H1 (cell line): Measurements from ENCODE around the gene GCM1. TPM values are rescaled to one million over a fixed set of nuclear protein-coding genes. Genes with fewer than 3 reads are reported as not detected.
A peak's percentile ranks its signal among the peaks of the same experiment; 100 is the strongest.

ENCODE experiments used
- CREB1 ChIP-seq: IDR thresholded peaks from 2 replicates; pipeline ENCODE4 v1.6.1; 2012; ENCODE audit warnings: inconsistent platforms
- EGR1 ChIP-seq: IDR thresholded peaks from 2 replicates; pipeline ENCODE4 v1.6.1; 2011; ENCODE audit warnings: low read depth, low read length, borderline replicate concordance
- POU5F1 ChIP-seq: IDR thresholded peaks from 2 replicates; pipeline ENCODE4 v1.6.1; 2011; ENCODE audit warnings: low read depth, mild to moderate bottlenecking, low read length, moderate library complexity
- polyA plus RNA-seq, 7 experiments: library from polyadenylated mRNA; depleted of rRNA in 3 of 7; stranded (reverse) in 5 of 7; unstranded in 2 of 7; fragments of >200 nt in 5 of 7; fragments of 200-250 nt in 2 of 7; gene quantifications; 1 replicate in 5 of 7; 2 replicates in 1 of 7; 4 replicates in 1 of 7; pipeline versions ENCODE4 v1.2.1 to v1.2.3, GENCODE V29; 2011 to 2013; ENCODE audit warnings: missing spikeins in 2 of 7, mixed read lengths in 2 of 7
- total RNA-seq: library from RNA; stranded (reverse); fragmentation: NEBNext Ultra II Directional; extraction: Animal tissue kit (Norgen Biotek cat#: 25700); gene quantifications from 2 replicates; pipeline ENCODE4 v1.2.1, GENCODE V29; 2021

GCM1 gene
- total and polyA plus RNA-seq, 2 of the 8 experiments (the other 6 are each of a cell fraction or from before 2014, with no cell fraction given), result not detected

DNA sequence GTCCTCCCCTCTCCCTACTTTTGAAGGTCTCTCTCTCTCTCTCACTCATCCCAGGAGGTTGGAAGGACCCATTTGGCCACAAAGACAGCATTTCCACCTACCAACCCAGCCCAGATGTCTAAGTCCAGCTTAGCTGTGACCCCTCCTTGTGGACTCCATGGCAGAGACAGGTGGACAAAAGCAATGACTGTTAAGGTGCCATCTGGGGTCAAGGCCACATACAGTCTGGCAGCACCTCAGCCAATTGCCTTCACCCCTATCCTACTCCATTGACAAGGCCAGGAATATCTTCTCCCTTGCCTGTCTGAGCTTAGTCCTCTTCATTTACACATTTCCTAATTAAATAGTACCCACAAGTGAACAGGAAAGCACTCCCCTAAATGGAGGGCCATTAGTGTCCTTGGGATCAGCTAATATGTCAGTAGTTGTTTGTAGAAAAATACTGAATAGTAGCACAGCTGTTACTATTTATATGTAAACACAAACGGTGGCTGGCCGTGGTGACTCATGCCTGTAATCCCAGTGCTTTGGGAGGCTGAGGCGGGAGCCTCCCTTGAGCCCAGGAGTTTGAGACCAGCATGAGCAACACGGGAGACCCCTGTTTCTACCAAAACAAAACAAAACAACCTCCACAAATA is 28.8 kb downstream of the GCM1 start (continued):
- no peak for TF ChIP-seq EGR1
- TF ChIP-seq POU5F1, result 0 out of 2 replicates have a peak, but pooled peaks have one; percentile 63
- no peak for TF ChIP-seq CREB1
- TF ChIP-seq, all 59 proteins: peak for 9
